Endothelial cell of umbilical vein (primary cell): Measurements from ENCODE around the gene ASB13. TPM values are rescaled to one million over a fixed set of nuclear protein-coding genes. Genes with fewer than 3 reads are reported as not detected.

ENCODE experiments used
- BruUV-seq: library from RNA; stranded (reverse); fragments of 400-500 nt; replicated peaks from 2 replicates; lab custom pipeline; 2021; lab: Mats Ljungman, UMichigan
- CTCF ChIA-PET: fragments of 300-600, 350-600 bp; sonication (Branson Sonifier 250); formaldehyde crosslinking; loops from one replicate; lab custom pipeline; 2021; ENCODE audit warnings: antibody characterized with exemption, inconsistent platforms; lab: Charles Lee
- POLR2A ChIA-PET: fragments of 300-600, 350-600 bp; sonication (Branson Sonifier 250); formaldehyde crosslinking; loops from one replicate; lab custom pipeline; 2021; ENCODE audit warnings: antibody characterized with exemption, inconsistent platforms; lab: Charles Lee
- DNase-seq: peaks from one replicate; pipeline ENCODE4 v3.0.0-alpha.2; 2011; ENCODE audit warnings: low read depth, low spot score
- FAIRE-seq: peaks from 2 replicates; lab custom pipeline; 2011; peaks lifted over from hg19 to GRCh38; lab: Jason Lieb, UNC
- H2AFZ ChIP-seq: 2 replicates; pipeline ENCODE4 v1.6.0; 2012; ENCODE audit warnings: low read depth, low read length, control low read depth, inconsistent platforms
- H3K27ac ChIP-seq: 2 replicates; pipeline ENCODE4 v1.5.1; 2011; ENCODE audit warnings: low read depth, mild to moderate bottlenecking, control low read depth, low read length, moderate library complexity; ENCODE audit not compliant: insufficient read depth
- H3K27me3 ChIP-seq, 2 experiments: 2 replicates each; pipeline versions ENCODE4 v1.6.0 to v1.6.1; 2011; ENCODE audit warnings: low read length in 2 of 2, mixed read lengths in 1 of 2; ENCODE audit not compliant: control insufficient read depth in 2 of 2, insufficient read depth in 2 of 2
- H3K36me3 ChIP-seq, 2 experiments: 2 replicates in 1 of 2; 3 replicates in 1 of 2; pipeline ENCODE4 v1.5.1; 2011; ENCODE audit warnings: low read length in 2 of 2, mild to moderate bottlenecking in 1 of 2, moderate library complexity in 1 of 2; ENCODE audit not compliant: control insufficient read depth in 2 of 2, insufficient read depth in 2 of 2; ENCODE audit errors: extremely low read depth in 1 of 2
- H3K4me1 ChIP-seq: 3 replicates; pipeline ENCODE4 v1.5.1; 2011; ENCODE audit warnings: mild to moderate bottlenecking, low read length; ENCODE audit not compliant: control insufficient read depth, insufficient read depth; ENCODE audit errors: extremely low read depth
- H3K4me2 ChIP-seq: 2 replicates; pipeline ENCODE4 v1.6.1; 2011; ENCODE audit warnings: low read length, control low read depth, mixed read lengths; ENCODE audit not compliant: insufficient read depth
- H3K4me3 ChIP-seq, 3 experiments: fragments of 200-600 bp in 1 of 3; sonication (generic), shearing (Covaris generic) in 1 of 3; replicated peaks in 1 of 3; 2 replicates each; pipeline ENCODE4 v1.5.1; 2011 to 2016; ENCODE audit warnings: control low read depth in 3 of 3, low read length in 3 of 3, mild to moderate bottlenecking in 2 of 3, inconsistent platforms in 1 of 3, low read depth in 1 of 3, moderate library complexity in 1 of 3; ENCODE audit not compliant: insufficient read depth in 1 of 3
- H3K79me2 ChIP-seq: 2 replicates; pipeline ENCODE4 v1.6.0; 2012; ENCODE audit warnings: low read length, inconsistent platforms; ENCODE audit not compliant: control insufficient read depth, insufficient read depth
- H3K9ac ChIP-seq: replicated peaks from 2 replicates; pipeline ENCODE3; 2011; ENCODE audit warnings: low read length, control low read depth; ENCODE audit not compliant: insufficient read depth; ENCODE audit errors: extremely low read depth
- H3K9me1 ChIP-seq: replicated peaks from 3 replicates; pipeline ENCODE4 v1.6.0; 2011; ENCODE audit warnings: mild to moderate bottlenecking, low read length; ENCODE audit not compliant: control insufficient read depth, insufficient read depth; ENCODE audit errors: extremely low read depth
- H3K9me3 ChIP-seq: replicated peaks from 2 replicates; pipeline ENCODE4 v1.5.1; 2012; ENCODE audit warnings: low read length, inconsistent platforms; ENCODE audit not compliant: control insufficient read depth, insufficient read depth
- H4K20me1 ChIP-seq: replicated peaks from 2 replicates; pipeline ENCODE3; 2011; ENCODE audit warnings: mild to moderate bottlenecking, low read length; ENCODE audit not compliant: control insufficient read depth, insufficient read depth; ENCODE audit errors: extremely low read depth
- CTCF ChIP-seq, 2 donors: IDR thresholded peaks; 1 replicate in 1 of 2; 2 replicates in 1 of 2; pipeline ENCODE4 v1.5.1; 2011; ENCODE audit warnings: low read length in 2 of 2, mild to moderate bottlenecking in 2 of 2, moderate library complexity in 2 of 2, control low read depth in 1 of 2, inconsistent platforms in 1 of 2, low read depth in 1 of 2; ENCODE audit not compliant: insufficient read depth in 1 of 2; ENCODE audit errors: extremely low read depth in 1 of 2
- EZH2 ChIP-seq: IDR thresholded peaks from 2 replicates; pipeline ENCODE4 v1.6.1; 2012; ENCODE audit warnings: borderline replicate concordance, low read depth, mild to moderate bottlenecking, moderate library complexity, low read length, inconsistent platforms; ENCODE audit not compliant: severe bottlenecking
- FOS ChIP-seq: IDR thresholded peaks from 2 replicates; pipeline ENCODE4 v1.6.1; 2011; ENCODE audit warnings: mild to moderate bottlenecking, low read length, moderate library complexity, borderline replicate concordance; ENCODE audit not compliant: insufficient read depth
- GATA2 ChIP-seq: IDR thresholded peaks from 2 replicates; pipeline ENCODE4 v1.7.0; 2011; ENCODE audit warnings: low read depth, mild to moderate bottlenecking, moderate library complexity, mixed read lengths, low read length; ENCODE audit not compliant: insufficient read length, insufficient read depth
- JUN ChIP-seq: IDR thresholded peaks from 2 replicates; pipeline ENCODE4 v1.6.1; 2011; ENCODE audit warnings: borderline replicate concordance, low read depth; ENCODE audit not compliant: insufficient read length, insufficient read depth
- MAX ChIP-seq: IDR thresholded peaks from 2 replicates; pipeline ENCODE4 v1.6.1; 2011; ENCODE audit not compliant: insufficient read depth, insufficient read length
- MYC ChIP-seq: IDR thresholded peaks from one replicate; pipeline ENCODE4 v1.6.1; 2011; ENCODE audit warnings: mild to moderate bottlenecking, low read depth, low read length
- POLR2A ChIP-seq: IDR thresholded peaks from 2 replicates; pipeline ENCODE4 v1.6.1; 2012; ENCODE audit warnings: low read depth, mild to moderate bottlenecking, control low read depth, low read length
- POLR2AphosphoS5 ChIP-seq: IDR thresholded peaks from 2 replicates; pipeline ENCODE4 v1.6.1; 2012; ENCODE audit warnings: low read depth, mild to moderate bottlenecking, control low read depth, low read length, moderate library complexity; ENCODE audit not compliant: insufficient read depth
- dilution Hi-C: fragments of 300-500 bp; cut with MboI; formaldehyde crosslinking; loops from one replicate; pipeline ENCODE4 v1.15.0; 2019; ENCODE audit warnings: low sequenced_read_pairs; ENCODE audit not compliant: extremely low pct_ligation_motif_present
- intact Hi-C: fragments of 100-400 bp; cut with micrococcal nuclease; formaldehyde crosslinking; loops from one replicate; pipeline ENCODE4 v1.10.0; 2022
- polyA plus RNA-seq, 4 experiments: library from polyadenylated mRNA; depleted of rRNA in 3 of 4; stranded (reverse) in 3 of 4; unstranded in 1 of 4; fragments of >200 nt; gene quantifications; 2 replicates each; pipeline versions ENCODE4 v1.2.1 to v1.2.3, GENCODE V29; 2011 to 2012; ENCODE audit warnings: missing spikeins in 1 of 4
- total RNA-seq: library from RNA; stranded (reverse); gene quantifications from 2 replicates; pipeline ENCODE4 v1.2.3, GENCODE V29; 2021

ASB13 gene
- total and polyA plus RNA-seq, 2 donors (not counting 3 experiments of a cell fraction or from before 2014, with no cell fraction given), result 6.3 to 7.3 TPM

DNA sequence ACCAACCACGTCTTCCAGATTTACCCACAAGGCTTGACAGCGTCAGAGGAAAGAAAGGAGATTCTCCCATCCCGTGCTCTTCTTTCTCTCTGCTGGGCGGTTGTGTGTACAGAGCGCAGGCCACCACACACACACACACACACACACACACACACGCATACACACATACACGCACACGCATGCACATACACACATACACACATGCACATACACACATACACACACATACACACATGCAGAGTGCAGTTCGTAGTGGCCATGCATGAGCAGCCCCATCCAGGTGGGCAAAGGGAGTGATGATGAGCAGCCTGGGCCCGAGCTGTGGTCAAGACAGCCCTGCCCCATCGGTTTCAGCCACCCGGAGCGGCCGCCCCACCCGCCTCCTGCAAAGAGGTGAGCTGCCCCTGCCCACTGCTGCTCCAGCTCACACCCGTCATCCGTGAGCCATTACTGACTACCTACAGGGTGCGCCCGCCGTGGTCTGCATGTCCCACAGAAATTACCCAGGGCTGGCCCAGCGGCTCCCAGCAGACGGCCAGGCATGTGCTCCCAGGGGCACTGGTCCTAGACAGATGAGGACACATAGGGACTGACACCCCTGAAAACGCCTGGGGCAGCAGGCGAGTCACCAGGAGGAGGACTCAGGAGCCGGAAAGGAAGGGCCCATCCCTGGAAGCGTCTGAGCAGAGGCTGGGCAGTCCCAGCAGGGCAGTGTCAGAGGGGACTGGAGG is 69.6 kb downstream of the ASB13 start:
- TF ChIP-seq EZH2 (no peak), FOS (no peak), POLR2AphosphoS5 (no peak), POLR2A (no peak), CTCF (IDR thresholded peaks at IDR 0.05; ENCODE audit: extremely low read depth in 1 of 2, insufficient read depth in 1 of 2, low read depth in 1 of 2, low read length in 2 of 2) (no peak), GATA2 (no peak), MAX (no peak), MYC (no peak), JUN (no peak)
- no peaks in the 10 kb centered on the region for H3K9me3 ChIP-seq
- CTCF ChIA-PET, result interaction anchor here (0.9 to 2.8 kb wide), 6 partner anchors 20 to 155 kb away, joined by 3 to 25 read pairs (median 4); no protein-coding TSS in a partner anchor
- H3K36me3 ChIP-seq, result no peaks in the 10 kb centered on the region
- dilution Hi-C loops (no loop called here), intact Hi-C loops (loop anchor here (10.0 kb wide), 1 partner anchor 152 kb away; no protein-coding TSS in a partner anchor)
- DNase-seq (no peak), FAIRE-seq (peak; percentile 8)
- no peaks in the 10 kb centered on the region for H4K20me1 ChIP-seq
- H3K9ac ChIP-seq, result peak overlapping the region; percentile 28
- no peak overlapping the region for H3K4me3 ChIP-seq
- H3K79me2 ChIP-seq, result no peaks in the 10 kb centered on the region
- H3K27ac ChIP-seq, result peak overlapping the region; percentile 67
- H3K4me2 ChIP-seq, result peak overlapping the region; percentile 80
- H3K9me1 ChIP-seq, result no peaks in the 10 kb centered on the region
- H2AFZ ChIP-seq, result peak overlapping the region; percentile 64
- no peaks in the 10 kb centered on the region for H3K27me3 ChIP-seq
- POLR2A ChIA-PET, result interaction anchor here (2.6 kb wide), 1 partner anchor 150 kb away, joined by 11 read pairs; no protein-coding TSS in a partner anchor
- H3K4me1 ChIP-seq, result peaks cover 29% of the 10 kb centered on the region
- BruUV-seq, result no TSS peak
